Measurements from ENCODE around the gene CNTNAP2. TPM values are rescaled to one million over a fixed set of nuclear protein-coding genes. Genes with fewer than 3 reads are reported as not detected.

The CNTNAP2 gene
- total RNA-seq, 4 donors from 2014 or later = 0.91 to 16.0 TPM; not detected in 2

DNA sequence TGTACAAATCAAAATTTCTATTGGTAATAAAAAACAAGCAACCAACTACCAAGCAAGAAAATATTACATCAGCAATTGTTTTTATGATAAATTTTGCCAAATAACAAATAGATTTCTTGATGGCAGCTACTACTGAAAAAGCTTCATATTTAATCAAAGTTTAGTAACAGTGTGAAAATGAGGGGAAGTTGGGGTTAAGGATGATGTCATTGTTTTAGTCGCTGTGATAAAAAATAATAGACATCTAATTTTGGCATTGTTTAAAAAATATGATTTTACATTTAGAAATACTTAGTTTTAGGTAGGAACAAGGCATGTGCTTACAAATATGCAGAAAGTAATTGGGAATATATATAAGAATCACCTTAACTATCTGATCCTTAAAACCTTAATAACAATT, 145.9 kb downstream of the CNTNAP2 start:
- TF ChIP-seq POLR2A (IDR thresholded peaks at IDR 0.05) = no peak
- TF ChIP-seq, protein P1, sequence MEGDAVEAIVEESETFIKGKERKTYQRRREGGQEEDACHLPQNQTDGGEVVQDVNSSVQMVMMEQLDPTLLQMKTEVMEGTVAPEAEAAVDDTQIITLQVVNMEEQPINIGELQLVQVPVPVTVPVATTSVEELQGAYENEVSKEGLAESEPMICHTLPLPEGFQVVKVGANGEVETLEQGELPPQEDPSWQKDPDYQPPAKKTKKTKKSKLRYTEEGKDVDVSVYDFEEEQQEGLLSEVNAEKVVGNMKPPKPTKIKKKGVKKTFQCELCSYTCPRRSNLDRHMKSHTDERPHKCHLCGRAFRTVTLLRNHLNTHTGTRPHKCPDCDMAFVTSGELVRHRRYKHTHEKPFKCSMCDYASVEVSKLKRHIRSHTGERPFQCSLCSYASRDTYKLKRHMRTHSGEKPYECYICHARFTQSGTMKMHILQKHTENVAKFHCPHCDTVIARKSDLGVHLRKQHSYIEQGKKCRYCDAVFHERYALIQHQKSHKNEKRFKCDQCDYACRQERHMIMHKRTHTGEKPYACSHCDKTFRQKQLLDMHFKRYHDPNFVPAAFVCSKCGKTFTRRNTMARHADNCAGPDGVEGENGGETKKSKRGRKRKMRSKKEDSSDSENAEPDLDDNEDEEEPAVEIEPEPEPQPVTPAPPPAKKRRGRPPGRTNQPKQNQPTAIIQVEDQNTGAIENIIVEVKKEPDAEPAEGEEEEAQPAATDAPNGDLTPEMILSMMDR (IDR thresholded peaks at IDR 0.05) = no peak
- DNase-seq = no peak
- intact Hi-C loops (cut with DNase I; ENCODE audit: low total_unique reads) = no loop called here
- no peaks in the 10 kb centered on the region for H3K36me3 ChIP-seq
- no peak overlapping the region for H3K4me3 ChIP-seq
- H3K27ac ChIP-seq = no peak overlapping the region
- H3K9me3 ChIP-seq = no peaks in the 10 kb centered on the region
- H3K27me3 ChIP-seq = no peaks in the 10 kb centered on the region
- H3K4me1 ChIP-seq = no peaks in the 10 kb centered on the region

DNA sequence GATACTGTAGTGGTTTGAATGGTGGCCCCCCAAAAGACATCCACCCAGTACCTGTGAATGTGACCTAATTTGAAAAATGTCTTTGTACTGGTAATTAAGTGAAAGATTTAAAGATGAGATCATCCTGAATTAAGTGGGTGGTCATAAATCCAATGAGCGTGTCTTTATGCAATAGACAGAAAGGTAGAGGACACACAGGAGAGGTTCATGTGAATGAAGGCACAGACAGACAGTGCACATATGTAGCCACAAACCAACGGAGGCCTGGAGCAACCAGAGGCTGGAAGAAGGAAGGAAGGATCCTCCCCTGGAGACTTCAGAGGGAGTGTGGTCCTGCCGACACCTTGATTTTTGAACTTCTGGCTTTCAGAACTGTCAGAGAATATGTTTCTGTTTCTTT, 160.3 kb downstream of the CNTNAP2 start:
- intact Hi-C loops (cut with DNase I; ENCODE audit: low total_unique reads) = no loop called here
- Histone ChIP-seq H3K27ac (no peak overlapping the region), H3K9me3 (no peaks in the 10 kb centered on the region), H3K27me3 (no peaks in the 10 kb centered on the region), H3K4me1 (no peaks in the 10 kb centered on the region), H3K4me3 (no peak overlapping the region), H3K36me3 (no peaks in the 10 kb centered on the region)
- no peak for DNase-seq
- TF ChIP-seq POLR2A (IDR thresholded peaks at IDR 0.05) = no peak
- TF ChIP-seq, protein P1 (IDR thresholded peaks at IDR 0.05) = no peak

DNA sequence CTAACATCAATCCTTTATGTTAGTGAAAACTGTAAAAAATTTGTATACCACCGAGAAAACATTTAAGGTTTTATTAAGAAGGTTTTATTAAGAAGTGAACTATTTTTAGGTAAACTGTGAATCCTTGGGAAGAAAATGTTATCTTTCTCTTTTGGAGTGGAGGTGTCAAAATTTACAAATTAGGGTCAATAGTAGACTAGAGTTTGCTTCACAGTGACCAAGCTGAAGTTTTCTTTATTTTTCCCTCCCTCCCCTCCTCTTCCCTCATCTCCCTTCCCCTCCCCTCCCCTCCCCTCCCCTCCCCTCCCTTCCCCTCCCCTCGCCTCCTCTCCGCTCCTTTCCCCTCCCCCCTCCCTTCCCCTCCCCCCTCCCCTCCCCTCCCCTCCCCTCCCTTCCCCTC, 168.8 kb downstream of the CNTNAP2 start:
- H3K4me1 ChIP-seq = no peaks in the 10 kb centered on the region
- TF ChIP-seq, protein P1 (IDR thresholded peaks at IDR 0.05) = no peak
- no peak for TF ChIP-seq POLR2A (IDR thresholded peaks at IDR 0.05)
- intact Hi-C loops (cut with DNase I; ENCODE audit: low total_unique reads) = no loop called here
- H3K27me3 ChIP-seq = no peaks in the 10 kb centered on the region
- H3K9me3 ChIP-seq = no peaks in the 10 kb centered on the region
- no peak for DNase-seq
- no peaks in the 10 kb centered on the region for H3K36me3 ChIP-seq
- no peak overlapping the region for H3K4me3 ChIP-seq
- no peak overlapping the region for H3K27ac ChIP-seq

DNA sequence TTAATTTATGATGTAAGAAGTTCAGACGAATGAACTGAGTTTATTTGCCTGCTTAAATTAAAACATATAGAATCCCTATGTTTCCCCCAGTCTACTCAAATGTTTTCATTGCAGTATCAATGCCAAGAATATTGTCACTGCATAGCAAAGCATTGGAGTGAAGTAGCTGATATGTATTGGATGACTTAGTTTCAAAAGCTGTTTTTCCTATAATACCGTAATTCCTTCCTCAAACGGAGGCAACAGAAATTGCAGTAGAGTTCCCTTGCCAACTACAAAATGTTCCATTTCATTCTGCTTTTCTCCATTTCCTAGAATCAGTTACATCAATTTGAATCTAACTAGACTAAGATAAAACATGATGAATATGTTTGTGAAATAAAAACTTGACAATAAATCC, 174.1 kb downstream of the CNTNAP2 start:
- Histone ChIP-seq H3K4me1 (no peaks in the 10 kb centered on the region), H3K4me3 (no peak overlapping the region), H3K36me3 (no peaks in the 10 kb centered on the region), H3K27me3 (no peaks in the 10 kb centered on the region), H3K9me3 (no peaks in the 10 kb centered on the region), H3K27ac (no peak overlapping the region)
- DNase-seq = no peak
- TF ChIP-seq, protein P1 (IDR thresholded peaks at IDR 0.05) = no peak
- no peak for TF ChIP-seq POLR2A (IDR thresholded peaks at IDR 0.05)
- intact Hi-C loops (cut with DNase I; ENCODE audit: low total_unique reads) = no loop called here

DNA sequence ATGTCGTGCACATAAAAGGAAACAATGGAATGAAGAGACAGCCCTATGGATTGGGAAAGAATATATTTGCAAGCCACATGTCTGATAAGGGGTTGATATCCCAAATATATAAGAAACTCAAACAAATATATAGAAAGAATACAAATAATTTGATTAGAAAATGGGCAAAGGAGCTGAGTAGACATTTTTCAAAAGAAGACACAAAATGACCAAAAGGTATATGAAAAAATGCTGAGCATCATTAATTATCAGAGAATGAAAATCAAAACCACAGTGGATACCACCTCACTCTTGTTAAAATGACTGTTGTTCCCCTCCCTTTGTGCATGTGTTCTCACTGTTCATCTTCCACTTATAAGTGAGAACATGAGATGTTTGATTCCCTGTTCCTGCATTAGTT, 175.3 kb downstream of the CNTNAP2 start:
- Histone ChIP-seq H3K4me1 (no peaks in the 10 kb centered on the region), H3K4me3 (no peak overlapping the region), H3K27me3 (no peaks in the 10 kb centered on the region), H3K36me3 (no peaks in the 10 kb centered on the region), H3K9me3 (no peaks in the 10 kb centered on the region), H3K27ac (no peak overlapping the region)
- intact Hi-C loops (cut with DNase I; ENCODE audit: low total_unique reads) = no loop called here
- TF ChIP-seq, protein P1 (IDR thresholded peaks at IDR 0.05) = no peak
- TF ChIP-seq POLR2A (IDR thresholded peaks at IDR 0.05) = no peak
- DNase-seq = no peak

All from uterus (tissue), 4 donors.